Measurements from ENCODE around the gene STK40. TPM values are rescaled to one million over a fixed set of nuclear protein-coding genes. Genes with fewer than 3 reads are reported as not detected.

STK40 gene
- total and polyA plus RNA-seq, 8 donors, result 14.0 to 57.4 (median 28.4) TPM

DNA sequence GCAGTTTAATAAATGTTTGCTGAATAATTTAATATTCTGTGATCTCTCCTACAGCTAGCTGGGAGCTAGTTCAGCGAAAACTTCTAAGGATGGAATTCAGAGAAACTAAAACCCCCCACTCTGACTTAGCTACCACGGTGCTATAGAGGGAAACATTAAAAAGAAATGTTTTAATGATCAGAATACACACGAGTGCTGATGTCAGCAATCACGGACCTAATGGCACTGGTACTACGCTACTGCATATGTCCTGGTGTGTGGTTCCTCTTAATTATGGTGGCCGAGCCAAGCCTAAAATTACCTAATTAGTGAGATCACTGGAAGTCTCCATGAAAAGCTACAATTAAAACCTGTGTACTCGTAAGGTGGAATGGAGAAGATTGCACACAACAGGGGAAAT is 35.9 kb upstream of the STK40 start:
- peaks cover 4 to 69% (median 36%) of the 10 kb centered on the region in 4 donors for H3K36me3 ChIP-seq
- no peak overlapping the region for H3K27ac ChIP-seq
- intact Hi-C loops (cut with DNase I; ENCODE audit: low total_unique reads), result no loop called here
- H3K9me3 ChIP-seq, result no peaks in the 10 kb centered on the region
- TF ChIP-seq, protein P1, sequence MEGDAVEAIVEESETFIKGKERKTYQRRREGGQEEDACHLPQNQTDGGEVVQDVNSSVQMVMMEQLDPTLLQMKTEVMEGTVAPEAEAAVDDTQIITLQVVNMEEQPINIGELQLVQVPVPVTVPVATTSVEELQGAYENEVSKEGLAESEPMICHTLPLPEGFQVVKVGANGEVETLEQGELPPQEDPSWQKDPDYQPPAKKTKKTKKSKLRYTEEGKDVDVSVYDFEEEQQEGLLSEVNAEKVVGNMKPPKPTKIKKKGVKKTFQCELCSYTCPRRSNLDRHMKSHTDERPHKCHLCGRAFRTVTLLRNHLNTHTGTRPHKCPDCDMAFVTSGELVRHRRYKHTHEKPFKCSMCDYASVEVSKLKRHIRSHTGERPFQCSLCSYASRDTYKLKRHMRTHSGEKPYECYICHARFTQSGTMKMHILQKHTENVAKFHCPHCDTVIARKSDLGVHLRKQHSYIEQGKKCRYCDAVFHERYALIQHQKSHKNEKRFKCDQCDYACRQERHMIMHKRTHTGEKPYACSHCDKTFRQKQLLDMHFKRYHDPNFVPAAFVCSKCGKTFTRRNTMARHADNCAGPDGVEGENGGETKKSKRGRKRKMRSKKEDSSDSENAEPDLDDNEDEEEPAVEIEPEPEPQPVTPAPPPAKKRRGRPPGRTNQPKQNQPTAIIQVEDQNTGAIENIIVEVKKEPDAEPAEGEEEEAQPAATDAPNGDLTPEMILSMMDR (IDR thresholded peaks at IDR 0.05), result no peak
- TF ChIP-seq EP300 (IDR thresholded peaks at IDR 0.05), result no peak
- TF ChIP-seq POLR2A (IDR thresholded peaks at IDR 0.05), result no peak
- peaks cover 0 to 21% (median 6%) of the 10 kb centered on the region in 4 donors for H3K4me1 ChIP-seq
- 86 to 89% (median 88%) methylated on average over 7 of the region's 7 CpGs for WGBS, 5 donors
- H3K4me3 ChIP-seq, result no peak overlapping the region
- no peaks in the 10 kb centered on the region for H3K27me3 ChIP-seq
- DNase-seq, result no peak

DNA sequence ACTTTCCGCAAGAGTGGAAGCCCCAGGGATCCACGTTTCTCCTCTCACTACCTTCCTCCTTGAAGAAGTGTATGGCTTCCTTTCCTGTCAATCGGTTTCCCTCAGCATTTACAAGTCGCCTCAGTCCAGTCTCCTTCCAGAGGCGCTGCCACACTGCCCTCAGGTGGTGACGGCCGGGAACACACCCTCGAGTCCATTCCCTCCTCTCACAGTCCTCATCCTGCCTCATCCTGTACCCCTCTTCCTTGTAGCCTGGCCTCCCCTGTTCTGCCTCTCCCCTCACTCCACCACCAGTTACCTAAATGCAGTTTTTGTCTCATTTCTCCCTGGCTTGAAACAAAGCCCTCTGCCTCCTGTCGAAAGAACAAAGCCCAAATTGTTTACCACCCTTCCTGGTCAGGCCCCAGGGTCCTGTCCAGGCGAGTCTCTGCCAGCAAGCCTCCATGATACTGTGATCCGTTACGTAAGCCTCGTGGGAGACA is 35.2 kb upstream of the STK40 start:
- Histone ChIP-seq H3K4me3 (peak overlapping the region in 1 of 4 donors; percentile 7), H3K27me3 (no peaks in the 10 kb centered on the region), H3K27ac (peak overlapping the region in 3 of 5 donors; percentile 4 to 46 (median 37)), H3K36me3 (peaks cover 4 to 63% (median 36%) of the 10 kb centered on the region in 4 donors), H3K9me3 (no peaks in the 10 kb centered on the region), H3K4me1 (peaks cover 0 to 21% (median 6%) of the 10 kb centered on the region in 4 donors)
- DNase-seq, result peak; percentile 91 to 94
- intact Hi-C loops (cut with DNase I; ENCODE audit: low total_unique reads), result no loop called here
- TF ChIP-seq POLR2A (IDR thresholded peaks at IDR 0.05) (no peak), POLR2AphosphoS5 (IDR thresholded peaks at IDR 0.05) (peak in 1 of 3 donors; percentile 78), EP300 (IDR thresholded peaks at IDR 0.05) (no peak)
- TF ChIP-seq, protein P1 (IDR thresholded peaks at IDR 0.05), result peak in 5 of 7 experiments; percentile 88 to 94 (median 91)
- 13 to 18% (median 15%) methylated on average over 13 of the region's 13 CpGs for WGBS, 5 donors

DNA sequence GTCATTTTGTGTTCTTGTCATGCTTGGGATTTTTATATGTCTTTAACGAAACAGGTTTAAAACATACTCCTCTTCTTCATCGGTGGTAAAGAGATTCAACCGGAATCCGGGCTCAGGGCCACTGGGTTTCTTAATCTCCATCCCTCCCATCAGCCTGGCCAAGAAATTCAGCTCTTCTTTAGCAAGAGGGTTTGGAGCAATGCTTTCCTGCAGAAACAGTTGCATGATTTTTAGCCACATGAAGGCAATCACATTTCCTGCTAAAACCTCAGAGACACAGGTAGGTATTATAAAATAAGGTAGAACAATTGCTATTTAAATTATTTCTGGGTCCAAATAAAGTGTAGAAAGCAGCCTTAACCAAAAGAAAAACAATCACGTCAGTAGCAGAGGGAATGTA is 34.7 kb upstream of the STK40 start:
- H3K4me1 ChIP-seq, result peaks cover 0 to 21% (median 6%) of the 10 kb centered on the region in 4 donors
- H3K36me3 ChIP-seq, result peaks cover 4 to 59% (median 34%) of the 10 kb centered on the region in 4 donors
- peak overlapping the region in 3 of 5 donors; percentile 4 to 46 (median 37) for H3K27ac ChIP-seq
- TF ChIP-seq POLR2AphosphoS5 (IDR thresholded peaks at IDR 0.05) (no peak), POLR2A (IDR thresholded peaks at IDR 0.05) (no peak), EP300 (IDR thresholded peaks at IDR 0.05) (no peak)
- TF ChIP-seq, protein P1 (IDR thresholded peaks at IDR 0.05), result no peak
- H3K27me3 ChIP-seq, result no peaks in the 10 kb centered on the region
- H3K9me3 ChIP-seq, result no peaks in the 10 kb centered on the region
- peak overlapping the region in 1 of 4 donors; percentile 7 for H3K4me3 ChIP-seq
- WGBS, 5 donors, result 33 to 69% (median 53%) methylated on average over 5 of the region's 5 CpGs
- no peak for DNase-seq
- intact Hi-C loops (cut with DNase I; ENCODE audit: low total_unique reads), result no loop called here

DNA sequence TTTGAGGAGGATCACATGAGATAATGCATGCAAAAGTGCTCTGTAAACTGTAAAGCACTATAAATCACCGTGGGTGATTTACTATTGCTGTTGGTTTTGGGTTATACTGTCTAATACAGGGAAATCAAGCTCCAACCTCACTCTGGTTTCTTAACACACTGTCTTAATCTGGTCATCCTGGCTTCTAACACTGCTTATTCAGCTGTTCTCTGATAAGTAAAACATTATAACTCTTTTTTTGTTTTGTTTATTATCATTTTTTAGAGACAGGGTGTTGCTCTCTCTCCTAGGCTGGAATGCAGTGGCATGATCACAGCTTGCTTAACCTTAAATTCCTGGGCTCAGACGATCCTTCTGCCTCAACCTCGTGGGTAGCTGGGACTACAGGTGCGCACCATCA is 33.8 kb upstream of the STK40 start:
- DNase-seq, result no peak
- Histone ChIP-seq H3K27ac (no peak overlapping the region), H3K4me1 (peaks cover 0 to 21% (median 6%) of the 10 kb centered on the region in 4 donors), H3K27me3 (no peaks in the 10 kb centered on the region), H3K36me3 (peaks cover 4 to 50% (median 29%) of the 10 kb centered on the region in 4 donors), H3K4me3 (no peak overlapping the region), H3K9me3 (no peaks in the 10 kb centered on the region)
- TF ChIP-seq, protein P1 (IDR thresholded peaks at IDR 0.05), result no peak
- no peak for TF ChIP-seq POLR2AphosphoS5 (IDR thresholded peaks at IDR 0.05)
- TF ChIP-seq POLR2A (IDR thresholded peaks at IDR 0.05), result no peak
- TF ChIP-seq EP300 (IDR thresholded peaks at IDR 0.05), result no peak
- WGBS, 5 donors, result 80 to 89% (median 87%) methylated on average over 4 of the region's 4 CpGs
- intact Hi-C loops (cut with DNase I; ENCODE audit: low total_unique reads), result loop anchor here (10.0 kb wide), 1 partner anchor 315 kb away; no protein-coding TSS in a partner anchor
